HepG2 (cell line): ENCODE measurements around the gene ECHDC1. TPM values are rescaled to one million over a fixed set of nuclear protein-coding genes. Genes with fewer than 3 reads are reported as not detected.
A peak's percentile ranks its signal among the peaks of the same experiment; 100 is the strongest.

Experiments
- CEBPG ChIP-seq: IDR thresholded peaks from 2 replicates; pipeline ENCODE4 v1.6.1; 2016
- FOXA1 ChIP-seq, 2 experiments: fragments of 450-650 bp in 1 of 2; sonication (generic) in 1 of 2; formaldehyde crosslinking in 1 of 2; IDR thresholded peaks; 2 replicates each; pipeline versions ENCODE4 v1.4.0 to v1.6.1; 2016 to 2020; ENCODE audit warnings: missing genetic modification reagents in 1 of 2
- GFI1 ChIP-seq: sonication (generic); formaldehyde crosslinking; IDR thresholded peaks from 2 replicates; pipeline ENCODE4 v1.5.0; 2020; ENCODE audit warnings: missing genetic modification reagents, mild to moderate bottlenecking, borderline replicate concordance
- HDAC2 ChIP-seq: sonication (generic); formaldehyde crosslinking; IDR thresholded peaks from 2 replicates; pipeline ENCODE4 v1.4.0; 2020; ENCODE audit warnings: missing genetic modification reagents
- HNF4G ChIP-seq, 2 experiments: sonication (generic) in 1 of 2; formaldehyde crosslinking in 1 of 2; IDR thresholded peaks; 2 replicates each; pipeline versions ENCODE4 v1.4.0 to v1.6.1; 2011 to 2020; ENCODE audit warnings: borderline replicate concordance in 2 of 2, low read depth in 2 of 2, mild to moderate bottlenecking in 2 of 2, low read length in 1 of 2, missing genetic modification reagents in 1 of 2, moderate library complexity in 1 of 2
- HNRNPUL1 ChIP-seq: fragments of 200-400 bp; formaldehyde crosslinking; IDR thresholded peaks from 2 replicates; pipeline ENCODE4 v1.6.1; 2017; ENCODE audit warnings: low read depth, mild to moderate bottlenecking, low read length, moderate library complexity
- IRX3 ChIP-seq: sonication (generic); formaldehyde crosslinking; IDR thresholded peaks from 2 replicates; pipeline ENCODE4 v1.8.1; 2023; ENCODE audit warnings: mild to moderate bottlenecking, low read depth, missing genetic modification reagents, borderline replicate concordance
- MAZ ChIP-seq, 2 experiments: sonication (generic) in 1 of 2; formaldehyde crosslinking in 1 of 2; IDR thresholded peaks; 2 replicates each; pipeline versions ENCODE4 v1.5.0 to v1.6.1; 2012 to 2020; ENCODE audit warnings: low read depth in 2 of 2, mild to moderate bottlenecking in 2 of 2, borderline replicate concordance in 1 of 2, improper control_type of control experiment in 1 of 2, low read length in 1 of 2, missing genetic modification reagents in 1 of 2, moderate library complexity in 1 of 2
- NCOA5 ChIP-seq: sonication (generic); formaldehyde crosslinking; IDR thresholded peaks from 2 replicates; pipeline ENCODE4 v1.4.0; 2020; ENCODE audit warnings: missing genetic modification reagents
- NFIC ChIP-seq: IDR thresholded peaks from 2 replicates; pipeline ENCODE4 v1.6.1; 2012; ENCODE audit warnings: mild to moderate bottlenecking, low read length, inconsistent platforms
- NR2F2 ChIP-seq: IDR thresholded peaks from 2 replicates; pipeline ENCODE4 v1.6.1; 2012; ENCODE audit warnings: low read depth, inconsistent platforms, borderline replicate concordance
- RARA ChIP-seq: IDR thresholded peaks from 2 replicates; pipeline ENCODE4 v1.6.1; 2016; ENCODE audit warnings: missing genetic modification reagents, missing compliant biosample characterization
- SP5 ChIP-seq: IDR thresholded peaks from 2 replicates; pipeline ENCODE4 v1.6.1; 2016; ENCODE audit warnings: low read depth, borderline replicate concordance
- U2AF2 ChIP-seq: fragments of 200-400 bp; formaldehyde crosslinking; IDR thresholded peaks from 2 replicates; pipeline ENCODE4 v1.6.1; 2017; ENCODE audit warnings: low read depth, mild to moderate bottlenecking, low read length
- ZNF121 ChIP-seq: sonication (generic); formaldehyde crosslinking; IDR thresholded peaks from 2 replicates; pipeline ENCODE4 v1.5.0; 2020; ENCODE audit warnings: mild to moderate bottlenecking, missing genetic modification reagents
- ZNF235 ChIP-seq: sonication (generic); formaldehyde crosslinking; IDR thresholded peaks from 2 replicates; pipeline ENCODE4 v1.8.1; 2023; ENCODE audit warnings: mild to moderate bottlenecking, missing genetic modification reagents, borderline replicate concordance
- ZNF260 ChIP-seq: sonication (generic); formaldehyde crosslinking; IDR thresholded peaks from 2 replicates; pipeline ENCODE4 v1.4.0; 2020; ENCODE audit warnings: missing genetic modification reagents, low read depth, mild to moderate bottlenecking, borderline replicate concordance
- ZNF263 ChIP-seq: sonication (generic); formaldehyde crosslinking; IDR thresholded peaks from 2 replicates; pipeline ENCODE4 v1.4.0; 2020; ENCODE audit warnings: missing genetic modification reagents
- ZNF282 ChIP-seq: fragments of 450-650 bp; IDR thresholded peaks from 2 replicates; pipeline ENCODE4 v1.6.1; 2018; ENCODE audit not compliant: partially characterized antibody
- ZNF296 ChIP-seq: sonication (generic); formaldehyde crosslinking; conservative IDR thresholded peaks from 2 replicates; pipeline ENCODE4 v1.5.0; 2020; ENCODE audit warnings: mild to moderate bottlenecking, missing genetic modification reagents
- ZNF335 ChIP-seq: sonication (generic); formaldehyde crosslinking; IDR thresholded peaks from 2 replicates; pipeline ENCODE4 v1.4.0; 2020; ENCODE audit warnings: missing genetic modification reagents
- ZNF441 ChIP-seq: sonication (generic); formaldehyde crosslinking; IDR thresholded peaks from 2 replicates; pipeline ENCODE4 v1.7.0; 2021; ENCODE audit warnings: missing genetic modification reagents, borderline replicate concordance
- ZNF501 ChIP-seq: sonication (generic); formaldehyde crosslinking; IDR thresholded peaks from 2 replicates; pipeline ENCODE4 v1.5.1; 2020; ENCODE audit warnings: mild to moderate bottlenecking, moderate library complexity, missing genetic modification reagents
- ZNF557 ChIP-seq: sonication (generic); formaldehyde crosslinking; IDR thresholded peaks from 2 replicates; pipeline ENCODE4 v1.4.0; 2020; ENCODE audit warnings: missing genetic modification reagents
- ZNF773 ChIP-seq: sonication (generic); formaldehyde crosslinking; IDR thresholded peaks from 2 replicates; pipeline ENCODE4 v1.4.0; 2020; ENCODE audit warnings: missing genetic modification reagents, borderline replicate concordance
- polyA plus RNA-seq, 8 experiments: library from polyadenylated mRNA; depleted of rRNA in 3 of 8; stranded (reverse) in 7 of 8; unstranded in 1 of 8; fragments of >200 nt; fragmentation: Illumina TruSeq in 4 of 8; extraction: Trizol in 4 of 8; gene quantifications; 2 replicates each; pipeline versions ENCODE4 v1.2.1 to v1.2.3, GENCODE V29; 2011 to 2016; ENCODE audit warnings: low read depth in 4 of 8, missing spikeins in 1 of 8, mixed read lengths in 1 of 8; ENCODE audit not compliant: insufficient read depth in 1 of 8
- total RNA-seq, 5 experiments: library from RNA; depleted of rRNA; stranded (reverse); fragments of >200 nt; fragmentation: Illumina TruSeq; extraction: Trizol; gene quantifications; 2 replicates each; pipeline ENCODE4 v1.2.3, GENCODE V29; 2016; ENCODE audit warnings: low read depth in 1 of 5
- TF ChIP-seq, protein P1 (sequence below): sonication (generic); formaldehyde crosslinking; IDR thresholded peaks from 2 replicates; pipeline ENCODE4 v1.4.0; 2020; ENCODE audit warnings: missing genetic modification reagents
- TF ChIP-seq, protein P2 (sequence below): sonication (generic); formaldehyde crosslinking; IDR thresholded peaks from 2 replicates; pipeline ENCODE4 v1.5.0; 2020; ENCODE audit warnings: mild to moderate bottlenecking, low read depth, missing genetic modification reagents, borderline replicate concordance
- TF ChIP-seq, protein P3 (sequence below): sonication (generic); formaldehyde crosslinking; IDR thresholded peaks from 2 replicates; pipeline ENCODE4 v1.4.0; 2020; ENCODE audit warnings: missing genetic modification reagents; ENCODE audit errors: not compliant biosample characterization

Gene ECHDC1
- total and polyA plus RNA-seq, 2 of the 13 experiments (the other 11 are each of a cell fraction or from before 2014, with no cell fraction given), result 32.8 to 98.1 TPM

- TF ChIP-seq, protein P1, sequence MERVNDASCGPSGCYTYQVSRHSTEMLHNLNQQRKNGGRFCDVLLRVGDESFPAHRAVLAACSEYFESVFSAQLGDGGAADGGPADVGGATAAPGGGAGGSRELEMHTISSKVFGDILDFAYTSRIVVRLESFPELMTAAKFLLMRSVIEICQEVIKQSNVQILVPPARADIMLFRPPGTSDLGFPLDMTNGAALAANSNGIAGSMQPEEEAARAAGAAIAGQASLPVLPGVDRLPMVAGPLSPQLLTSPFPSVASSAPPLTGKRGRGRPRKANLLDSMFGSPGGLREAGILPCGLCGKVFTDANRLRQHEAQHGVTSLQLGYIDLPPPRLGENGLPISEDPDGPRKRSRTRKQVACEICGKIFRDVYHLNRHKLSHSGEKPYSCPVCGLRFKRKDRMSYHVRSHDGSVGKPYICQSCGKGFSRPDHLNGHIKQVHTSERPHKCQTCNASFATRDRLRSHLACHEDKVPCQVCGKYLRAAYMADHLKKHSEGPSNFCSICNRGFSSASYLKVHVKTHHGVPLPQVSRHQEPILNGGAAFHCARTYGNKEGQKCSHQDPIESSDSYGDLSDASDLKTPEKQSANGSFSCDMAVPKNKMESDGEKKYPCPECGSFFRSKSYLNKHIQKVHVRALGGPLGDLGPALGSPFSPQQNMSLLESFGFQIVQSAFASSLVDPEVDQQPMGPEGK (CRISPR knock-in tag), result peak; percentile 67
- peak; percentile 68; the same call in 1 of the 2 replicates for TF ChIP-seq NFIC
- no peak for TF ChIP-seq ZNF296 (CRISPR knock-in tag)
- peak; percentile 53; the same call in 1 of the 2 replicates for TF ChIP-seq HNF4G (IDR thresholded peaks at IDR 0.05; ENCODE audit: borderline replicate concordance, low read depth, low read length)
- no peak for TF ChIP-seq HNF4G (CRISPR knock-in tag; IDR thresholded peaks at IDR 0.05; ENCODE audit: borderline replicate concordance, low read depth)
- TF ChIP-seq ZNF441 (CRISPR knock-in tag), result no peak
- 0 out of 2 replicates have a peak, but pooled peaks have one; percentile 46 for TF ChIP-seq CEBPG (CRISPR knock-in tag)
- TF ChIP-seq GFI1 (CRISPR knock-in tag), result peak; percentile 68; the same call in 1 of the 2 replicates
- TF ChIP-seq ZNF282, result no peak
- TF ChIP-seq, protein P2, sequence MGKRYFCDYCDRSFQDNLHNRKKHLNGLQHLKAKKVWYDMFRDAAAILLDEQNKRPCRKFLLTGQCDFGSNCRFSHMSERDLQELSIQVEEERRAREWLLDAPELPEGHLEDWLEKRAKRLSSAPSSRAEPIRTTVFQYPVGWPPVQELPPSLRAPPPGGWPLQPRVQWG, result no peak
- no peak for TF ChIP-seq ZNF260 (CRISPR knock-in tag)
- TF ChIP-seq, protein P3, sequence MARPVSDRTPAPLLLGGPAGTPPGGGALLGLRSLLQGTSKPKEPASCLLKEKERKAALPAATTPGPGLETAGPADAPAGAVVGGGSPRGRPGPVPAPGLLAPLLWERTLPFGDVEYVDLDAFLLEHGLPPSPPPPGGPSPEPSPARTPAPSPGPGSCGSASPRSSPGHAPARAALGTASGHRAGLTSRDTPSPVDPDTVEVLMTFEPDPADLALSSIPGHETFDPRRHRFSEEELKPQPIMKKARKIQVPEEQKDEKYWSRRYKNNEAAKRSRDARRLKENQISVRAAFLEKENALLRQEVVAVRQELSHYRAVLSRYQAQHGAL, result no peak
- TF ChIP-seq SP5 (CRISPR knock-in tag), result peak; percentile 76; the same call in 1 of the 2 replicates
- TF ChIP-seq ZNF501 (CRISPR knock-in tag), result no peak
- no peak for TF ChIP-seq ZNF557 (CRISPR knock-in tag)
- no peak for TF ChIP-seq ZNF773 (CRISPR knock-in tag)
- TF ChIP-seq MAZ (IDR thresholded peaks at IDR 0.05; ENCODE audit: borderline replicate concordance, low read depth, low read length), result no peak
- TF ChIP-seq MAZ (CRISPR knock-in tag; IDR thresholded peaks at IDR 0.05; ENCODE audit: low read depth), result no peak
- TF ChIP-seq ZNF263 (CRISPR knock-in tag), result no peak
- TF ChIP-seq HNRNPUL1, result 0 out of 2 replicates have a peak, but pooled peaks have one; percentile 46
- no peak for TF ChIP-seq IRX3
- TF ChIP-seq HDAC2 (CRISPR knock-in tag), result no peak
- no peak for TF ChIP-seq FOXA1 (IDR thresholded peaks at IDR 0.05)
- TF ChIP-seq FOXA1 (CRISPR knock-in tag; IDR thresholded peaks at IDR 0.05), result peak; percentile 75
- no peak for TF ChIP-seq NCOA5 (CRISPR knock-in tag)
- TF ChIP-seq ZNF235 (CRISPR knock-in tag), result no peak
- no peak for TF ChIP-seq U2AF2
- TF ChIP-seq ZNF121, result no peak
- TF ChIP-seq RARA (CRISPR knock-in tag), result no peak; the same call in 1 of the 2 replicates
- no peak; the same call in 1 of the 2 replicates for TF ChIP-seq ZNF335 (CRISPR knock-in tag)
- peak; percentile 18; the same call in 1 of the 2 replicates for TF ChIP-seq NR2F2
Measured at GRCh38 chr6:127297502-127298070, 45.8 kb downstream of the ECHDC1 start (continued).
